Caco-2 (cell line): Measurements from ENCODE around the gene CLINT1. TPM values are rescaled to one million over a fixed set of nuclear protein-coding genes. Genes with fewer than 3 reads are reported as not detected.

Experiments used
- BruUV-seq: library from RNA; stranded (reverse); fragments of 400-500 nt; replicated peaks from 2 replicates; lab custom pipeline; 2021; lab: Mats Ljungman, UMichigan
- CTCF ChIA-PET: fragments of 300-600 bp; sonication (Branson Sonifier 250); formaldehyde crosslinking; loops from one replicate; lab custom pipeline; 2022; ENCODE audit warnings: antibody characterized with exemption; lab: Charles Lee
- POLR2A ChIA-PET: fragments of 300-600 bp; sonication (Branson Sonifier 250); formaldehyde crosslinking; loops from one replicate; lab custom pipeline; 2022; ENCODE audit warnings: antibody characterized with exemption; lab: Charles Lee
- DNase-seq, 2 experiments: peaks; one replicate each; pipeline versions ENCODE4 v3.0.0 to v3.0.0-alpha.2; 2020 to 2022
- H3K27me3 ChIP-seq: replicated peaks from 2 replicates; pipeline ENCODE4 v1.6.0; 2011; ENCODE audit warnings: low read length; ENCODE audit not compliant: control insufficient read depth, insufficient read depth
- H3K36me3 ChIP-seq: 2 replicates; pipeline ENCODE4 v1.5.1; 2011; ENCODE audit warnings: low read length; ENCODE audit not compliant: control insufficient read depth, insufficient read depth
- H3K4me1 ChIP-seq: fragments of 250-450 bp; sonication (Bioruptor Pico); 2 replicates; pipeline ENCODE4 v1.5.1; 2020; ENCODE audit warnings: mild to moderate bottlenecking
- H3K4me3 ChIP-seq: 2 replicates; pipeline ENCODE4 v1.5.1; 2011; ENCODE audit warnings: low read depth, mild to moderate bottlenecking, control low read depth, low read length
- H3K9me3 ChIP-seq: fragments of 250-450 bp; sonication (Bioruptor Pico); 2 replicates; pipeline ENCODE4 v1.5.1; 2020; ENCODE audit warnings: mild to moderate bottlenecking, moderate library complexity
- H3K27ac Mint-ChIP-seq: one replicate; pipeline ENCODE4 v1.8.0; 2022; ENCODE audit warnings: mixed read lengths; ENCODE audit not compliant: unreplicated experiment
- H3K27me3 Mint-ChIP-seq: one replicate; pipeline ENCODE4 v1.8.0; 2022; ENCODE audit warnings: mixed read lengths; ENCODE audit not compliant: insufficient read depth, unreplicated experiment
- H3K36me3 Mint-ChIP-seq: one replicate; pipeline ENCODE4 v1.8.0; 2022; ENCODE audit warnings: mild to moderate bottlenecking, mixed read lengths; ENCODE audit not compliant: insufficient read depth, unreplicated experiment
- H3K4me1 Mint-ChIP-seq: one replicate; pipeline ENCODE4 v1.8.0; 2022; ENCODE audit warnings: low read depth, mixed read lengths; ENCODE audit not compliant: unreplicated experiment
- H3K4me3 Mint-ChIP-seq: one replicate; pipeline ENCODE4 v1.8.0; 2022; ENCODE audit warnings: mild to moderate bottlenecking, moderate library complexity, mixed read lengths; ENCODE audit not compliant: unreplicated experiment
- H3K9me3 Mint-ChIP-seq: one replicate; pipeline ENCODE4 v1.8.0; 2022; ENCODE audit warnings: mixed read lengths; ENCODE audit not compliant: unreplicated experiment
- intact Hi-C: fragments of 100-400 bp; cut with micrococcal nuclease; formaldehyde crosslinking; loops from one replicate; pipeline ENCODE4 v1.10.0; 2022; ENCODE audit not compliant: unreplicated experiment
- total RNA-seq: library from RNA; stranded (reverse); gene quantifications from 2 replicates; pipeline ENCODE4 v1.2.3, GENCODE V29; 2022
- TF ChIP-seq, protein P1 (sequence below), 2 experiments: fragments of 200-600 bp in 1 of 2; IDR thresholded peaks; 1 replicate in 1 of 2; 2 replicates in 1 of 2; pipeline versions ENCODE4 v1.5.1 to v1.8.0; 2011 to 2022; ENCODE audit warnings: antibody characterized with exemption in 1 of 2, control low read depth in 1 of 2, inconsistent platforms in 1 of 2, low read depth in 1 of 2, low read length in 1 of 2, mild to moderate bottlenecking in 1 of 2, moderate library complexity in 1 of 2; ENCODE audit not compliant: insufficient read depth in 1 of 2, severe bottlenecking in 1 of 2, unreplicated experiment in 1 of 2

Gene CLINT1
- total RNA-seq, 1 experiment from 2014 or later = 88.7 TPM

DNA sequence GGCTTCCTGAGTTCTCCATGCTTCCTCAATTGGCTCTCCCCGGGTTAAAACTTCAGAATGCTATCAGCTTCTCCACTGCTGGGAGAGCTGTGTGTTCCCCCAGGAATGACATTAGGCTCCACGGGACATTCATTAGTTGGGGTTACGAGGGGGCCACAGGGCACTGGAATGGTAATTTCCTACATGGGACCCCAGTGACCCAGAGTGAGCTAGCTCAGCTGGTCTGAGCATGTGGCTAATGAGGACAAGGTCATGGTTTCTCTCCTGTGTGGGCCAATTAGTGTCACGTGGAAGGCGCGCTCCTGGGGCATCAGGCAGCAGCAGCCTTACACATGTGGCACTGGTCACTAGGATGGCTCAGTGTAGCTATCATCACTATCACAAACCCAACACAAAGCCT, 94.4 kb downstream of the CLINT1 start:
- no TSS peak for BruUV-seq
- Mint-ChIP-seq H3K9me3 (no peaks in the 10 kb centered on the region), H3K27me3 (no peaks in the 10 kb centered on the region), H3K4me1 (no peaks in the 10 kb centered on the region), H3K4me3 (no peak overlapping the region), H3K27ac (no peak overlapping the region), H3K36me3 (no peaks in the 10 kb centered on the region)
- ChIA-PET CTCF (interaction anchor here (0.5 kb wide), 1 partner anchor 230 kb away, joined by 3 read pairs; no protein-coding TSS in a partner anchor), POLR2A (no interaction called here)
- Histone ChIP-seq H3K36me3 (no peaks in the 10 kb centered on the region; the same call in 1 of the 2 replicates), H3K4me1 (no peaks in the 10 kb centered on the region), H3K4me3 (no peak overlapping the region), H3K27me3 (no peaks in the 10 kb centered on the region), H3K9me3 (no peaks in the 10 kb centered on the region)
- no peak for DNase-seq
- intact Hi-C loops = loop anchor here (10.0 kb wide), 1 partner anchor 1370 kb away; no protein-coding TSS in a partner anchor
- TF ChIP-seq, protein P1, sequence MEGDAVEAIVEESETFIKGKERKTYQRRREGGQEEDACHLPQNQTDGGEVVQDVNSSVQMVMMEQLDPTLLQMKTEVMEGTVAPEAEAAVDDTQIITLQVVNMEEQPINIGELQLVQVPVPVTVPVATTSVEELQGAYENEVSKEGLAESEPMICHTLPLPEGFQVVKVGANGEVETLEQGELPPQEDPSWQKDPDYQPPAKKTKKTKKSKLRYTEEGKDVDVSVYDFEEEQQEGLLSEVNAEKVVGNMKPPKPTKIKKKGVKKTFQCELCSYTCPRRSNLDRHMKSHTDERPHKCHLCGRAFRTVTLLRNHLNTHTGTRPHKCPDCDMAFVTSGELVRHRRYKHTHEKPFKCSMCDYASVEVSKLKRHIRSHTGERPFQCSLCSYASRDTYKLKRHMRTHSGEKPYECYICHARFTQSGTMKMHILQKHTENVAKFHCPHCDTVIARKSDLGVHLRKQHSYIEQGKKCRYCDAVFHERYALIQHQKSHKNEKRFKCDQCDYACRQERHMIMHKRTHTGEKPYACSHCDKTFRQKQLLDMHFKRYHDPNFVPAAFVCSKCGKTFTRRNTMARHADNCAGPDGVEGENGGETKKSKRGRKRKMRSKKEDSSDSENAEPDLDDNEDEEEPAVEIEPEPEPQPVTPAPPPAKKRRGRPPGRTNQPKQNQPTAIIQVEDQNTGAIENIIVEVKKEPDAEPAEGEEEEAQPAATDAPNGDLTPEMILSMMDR (IDR thresholded peaks at IDR 0.05; ENCODE audit: insufficient read depth in 1 of 2, low read depth in 1 of 2, low read length in 1 of 2, severe bottlenecking in 1 of 2, unreplicated experiment in 1 of 2) = no peak

GRCh38 chr5:157761690-157762621, 97.0 kb downstream of the CLINT1 start:
- H3K4me3 Mint-ChIP-seq = no peak overlapping the region
- no peaks in the 10 kb centered on the region for H3K27me3 Mint-ChIP-seq
- intact Hi-C loops = loop anchor here (1.0 to 10.0 kb wide), 4 partner anchors 157 to 1373 kb away; no protein-coding TSS in a partner anchor
- H3K27me3 ChIP-seq = no peaks in the 10 kb centered on the region
- H3K4me3 ChIP-seq = no peak overlapping the region
- no peaks in the 10 kb centered on the region for H3K36me3 Mint-ChIP-seq
- H3K9me3 ChIP-seq = no peaks in the 10 kb centered on the region
- H3K4me1 Mint-ChIP-seq = no peaks in the 10 kb centered on the region
- no peaks in the 10 kb centered on the region for H3K9me3 Mint-ChIP-seq
- H3K36me3 ChIP-seq = peaks cover 1% of the 10 kb centered on the region; the same call in 1 of the 2 replicates
- TF ChIP-seq, protein P1 (IDR thresholded peaks at IDR 0.05; ENCODE audit: insufficient read depth in 1 of 2, low read depth in 1 of 2, low read length in 1 of 2, severe bottlenecking in 1 of 2, unreplicated experiment in 1 of 2) = peak; percentile 70 to 80
- BruUV-seq = no TSS peak
- peak; percentile 44 to 53 for DNase-seq
- H3K4me1 ChIP-seq = no peaks in the 10 kb centered on the region
- POLR2A ChIA-PET = interaction anchor here (0.6 kb wide), 1 partner anchor 202 kb away, joined by 3 read pairs; no protein-coding TSS in a partner anchor
- CTCF ChIA-PET = interaction anchor here (0.6 to 0.9 kb wide), 2 partner anchors 18 to 67 kb away, joined by 3 to 4 read pairs; partner anchors contain the start of gene LSM11
- H3K27ac Mint-ChIP-seq = no peak overlapping the region

DNA sequence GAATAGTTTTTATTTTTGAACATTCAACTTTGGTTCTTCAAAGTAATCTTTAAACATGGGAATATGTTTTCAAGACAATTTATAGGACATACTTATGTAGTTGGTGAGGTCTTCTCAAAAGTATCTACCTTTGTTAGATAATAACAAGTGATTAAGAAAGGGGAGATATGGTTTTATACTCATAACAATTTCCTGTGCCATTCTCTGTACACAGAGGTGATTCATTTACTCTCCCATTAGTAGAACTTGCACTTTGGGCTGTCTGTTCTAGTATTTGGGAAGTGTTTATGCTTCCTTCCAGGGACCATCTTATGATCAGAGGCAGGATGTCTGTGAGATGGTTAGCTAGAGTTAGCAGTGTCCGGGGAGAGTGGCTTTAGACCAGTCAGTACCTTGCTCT, 100.2 kb downstream of the CLINT1 start:
- CTCF ChIA-PET = no interaction called here

More for the DNA sequence above, 100.2 kb downstream of the CLINT1 start:
- Mint-ChIP-seq H3K27ac (no peak overlapping the region), H3K4me1 (no peaks in the 10 kb centered on the region), H3K27me3 (no peaks in the 10 kb centered on the region), H3K36me3 (no peaks in the 10 kb centered on the region), H3K9me3 (no peaks in the 10 kb centered on the region), H3K4me3 (no peak overlapping the region)
- intact Hi-C loops = no loop called here
- POLR2A ChIA-PET = no interaction called here
- H3K27me3 ChIP-seq = no peaks in the 10 kb centered on the region
- H3K4me1 ChIP-seq = no peaks in the 10 kb centered on the region
- DNase-seq = no peak
- H3K4me3 ChIP-seq = no peak overlapping the region
- no peaks in the 10 kb centered on the region for H3K9me3 ChIP-seq
- BruUV-seq = no TSS peak
- H3K36me3 ChIP-seq = peaks cover 1% of the 10 kb centered on the region; the same call in 1 of the 2 replicates
- TF ChIP-seq, protein P1 (IDR thresholded peaks at IDR 0.05; ENCODE audit: insufficient read depth in 1 of 2, low read depth in 1 of 2, low read length in 1 of 2, severe bottlenecking in 1 of 2, unreplicated experiment in 1 of 2) = no peak
